ENCODE measurements around the gene CSNK1E.

GRCh38 chr22:38352436-38352835 lies 35.2 kb upstream of the CSNK1E start:
- TF ChIP-seq CTCF (IDR thresholded peaks at IDR 0.05) (no peak), POLR2A (IDR thresholded peaks at IDR 0.05) (no peak)
